HepG2 (cell line): ENCODE measurements around the gene ATP2B2. TPM values are rescaled to one million over a fixed set of nuclear protein-coding genes. Genes with fewer than 3 reads are reported as not detected.
A peak's percentile ranks its signal among the peaks of the same experiment; 100 is the strongest.
"Not testable (repeated sequence)": the region's sequence is repeated elsewhere in the genome, so short reads cannot be mapped to it uniquely, and the experiment has no call there.

Experiments used
- ATAC-seq: fragments of 200-7000 bp; cut with Tn5 transposase; 3 replicates; pipeline ENCODE4 v1.9.1; 2020; ENCODE audit warnings: mild to moderate bottlenecking, moderate library complexity
- BruUV-seq: library from RNA; stranded (reverse); fragments of 400-500 nt; replicated peaks from 2 replicates; lab custom pipeline; 2021; lab: Mats Ljungman, UMichigan
- CTCF ChIA-PET: fragments of 300-600 bp; formaldehyde crosslinking; extraction: SDS; loops from one replicate; lab custom pipeline; 2021; ENCODE audit warnings: low total read pairs, inconsistent platforms, low intra/inter-chr PET ratio; lab: Yijun Ruan, JAX
- POLR2A ChIA-PET: fragments of 350-600 bp; sonication (Branson Sonifier 250); formaldehyde crosslinking; loops from one replicate; lab custom pipeline; 2020; ENCODE audit warnings: antibody characterized with exemption, inconsistent platforms; lab: Yijun Ruan, JAX
- DNase-seq: peaks from one replicate; pipeline ENCODE4 v3.0.0-alpha.2; 2015; ENCODE audit warnings: low spot score
- FAIRE-seq: peaks from 3 replicates; lab custom pipeline; 2011; peaks lifted over from hg19 to GRCh38; lab: Jason Lieb, UNC
- H2AFZ ChIP-seq: one replicate; pipeline ENCODE4 v1.6.1; 2011; ENCODE audit warnings: low read length, inconsistent platforms
- H3K27ac ChIP-seq: fragments of 300-600 bp; 3 replicates; pipeline ENCODE4 v1.8.0; 2011; ENCODE audit warnings: mixed run types, mild to moderate bottlenecking, mixed read lengths, low read length, inconsistent platforms; ENCODE audit not compliant: insufficient read depth; ENCODE audit errors: extremely low read length
- H3K27me3 ChIP-seq, 2 experiments: fragments of 200-600 bp in 1 of 2; 2 replicates in 1 of 2; 3 replicates in 1 of 2; pipeline versions ENCODE4 v1.6.0 to v1.8.0; 2011; ENCODE audit warnings: low read length in 2 of 2, mild to moderate bottlenecking in 2 of 2, moderate library complexity in 2 of 2, inconsistent platforms in 1 of 2; ENCODE audit not compliant: insufficient read depth in 2 of 2, control insufficient read depth in 1 of 2
- H3K36me3 ChIP-seq, 2 experiments: fragments of 200-600 bp in 1 of 2; replicated peaks in 1 of 2; 2 replicates in 1 of 2; 3 replicates in 1 of 2; pipeline versions ENCODE4 v1.5.1 to v1.8.0; 2011; ENCODE audit warnings: low read length in 2 of 2, inconsistent platforms in 1 of 2; ENCODE audit not compliant: insufficient read depth in 2 of 2, control insufficient read depth in 1 of 2
- H3K4me1 ChIP-seq: 2 replicates; pipeline ENCODE4 v1.5.1; 2012; ENCODE audit warnings: low read length, inconsistent platforms; ENCODE audit not compliant: insufficient read depth
- H3K4me2 ChIP-seq: 2 replicates; pipeline ENCODE4 v1.6.0; 2011; ENCODE audit warnings: low read depth, low read length, inconsistent platforms
- H3K4me3 ChIP-seq, 3 experiments: fragments of 200-600 bp in 1 of 3; sonication (generic), shearing (Covaris generic) in 1 of 3; replicated peaks in 1 of 3; 2 replicates each; pipeline ENCODE4 v1.5.1; 2011 to 2016; ENCODE audit warnings: low read length in 3 of 3, inconsistent platforms in 2 of 3, low read depth in 2 of 3, mild to moderate bottlenecking in 2 of 3, control low read depth in 1 of 3, mixed read lengths in 1 of 3; ENCODE audit not compliant: insufficient read depth in 1 of 3
- H3K79me2 ChIP-seq: one replicate; pipeline ENCODE4 v1.6.1; 2011; ENCODE audit warnings: low read length, inconsistent platforms; ENCODE audit not compliant: insufficient read depth
- H3K9ac ChIP-seq: 2 replicates; pipeline ENCODE4 v1.6.0; 2011; ENCODE audit warnings: mild to moderate bottlenecking, low read depth, low read length, inconsistent platforms; ENCODE audit not compliant: insufficient read depth
- H3K9me3 ChIP-seq: 2 replicates; pipeline ENCODE4 v1.5.1; 2012; ENCODE audit warnings: mild to moderate bottlenecking, low read length
- H4K20me1 ChIP-seq: 2 replicates; pipeline ENCODE4 v1.6.0; 2011; ENCODE audit warnings: inconsistent platforms, mild to moderate bottlenecking, low read length, moderate library complexity; ENCODE audit not compliant: insufficient read depth
- ARNTL ChIP-seq: sonication (generic); formaldehyde crosslinking; IDR thresholded peaks from 2 replicates; pipeline ENCODE4 v1.4.0; 2020; ENCODE audit warnings: mild to moderate bottlenecking, missing genetic modification reagents
- ZFP41 ChIP-seq: sonication (generic); formaldehyde crosslinking; IDR thresholded peaks from 2 replicates; pipeline ENCODE4 v1.4.0; 2020; ENCODE audit warnings: mild to moderate bottlenecking, missing genetic modification reagents, borderline replicate concordance
- ZNF260 ChIP-seq: sonication (generic); formaldehyde crosslinking; IDR thresholded peaks from 2 replicates; pipeline ENCODE4 v1.4.0; 2020; ENCODE audit warnings: missing genetic modification reagents, low read depth, mild to moderate bottlenecking, borderline replicate concordance
- ZNF570 ChIP-seq: sonication (generic); formaldehyde crosslinking; IDR thresholded peaks from 2 replicates; pipeline ENCODE4 v1.4.0; 2020; ENCODE audit warnings: mild to moderate bottlenecking, missing genetic modification reagents, borderline replicate concordance
- WGBS: methylation state at CpG from one replicate; pipeline ENCODE4 v1.1.6; 2017; ENCODE audit warnings: low lambda C conversion rate; 5-methylcytosine and 5-hydroxymethylcytosine counted together
- in situ Hi-C: cut with HindIII; loops from 2 replicates; pipeline ENCODE4 v1.10.0; 2017; ENCODE audit warnings: low pct_unique_long_range_greater_than_20kb; ENCODE audit not compliant: extremely low pct_ligation_motif_present
- intact Hi-C: fragments of 100-400 bp; cut with micrococcal nuclease; formaldehyde crosslinking; loops from one replicate; pipeline ENCODE4 v1.10.0; 2022; ENCODE audit not compliant: unreplicated experiment
- polyA plus RNA-seq, 8 experiments: library from polyadenylated mRNA; depleted of rRNA in 3 of 8; stranded (reverse) in 7 of 8; unstranded in 1 of 8; fragments of >200 nt; fragmentation: Illumina TruSeq in 4 of 8; extraction: Trizol in 4 of 8; gene quantifications; 2 replicates each; pipeline versions ENCODE4 v1.2.1 to v1.2.3, GENCODE V29; 2011 to 2016; ENCODE audit warnings: low read depth in 4 of 8, missing spikeins in 1 of 8, mixed read lengths in 1 of 8; ENCODE audit not compliant: insufficient read depth in 1 of 8
- total RNA-seq, 5 experiments: library from RNA; depleted of rRNA; stranded (reverse); fragments of >200 nt; fragmentation: Illumina TruSeq; extraction: Trizol; gene quantifications; 2 replicates each; pipeline ENCODE4 v1.2.3, GENCODE V29; 2016; ENCODE audit warnings: low read depth in 1 of 5
- TF ChIP-seq, protein P1 (sequence below): sonication (generic); formaldehyde crosslinking; IDR thresholded peaks from 2 replicates; pipeline ENCODE4 v1.8.1; 2022; ENCODE audit warnings: low read depth, mild to moderate bottlenecking, missing genetic modification reagents

The ATP2B2 gene
- total and polyA plus RNA-seq, 2 of the 13 experiments (the other 11 are each of a cell fraction or from before 2014, with no cell fraction given): 1.5 to 2.3 TPM

DNA sequence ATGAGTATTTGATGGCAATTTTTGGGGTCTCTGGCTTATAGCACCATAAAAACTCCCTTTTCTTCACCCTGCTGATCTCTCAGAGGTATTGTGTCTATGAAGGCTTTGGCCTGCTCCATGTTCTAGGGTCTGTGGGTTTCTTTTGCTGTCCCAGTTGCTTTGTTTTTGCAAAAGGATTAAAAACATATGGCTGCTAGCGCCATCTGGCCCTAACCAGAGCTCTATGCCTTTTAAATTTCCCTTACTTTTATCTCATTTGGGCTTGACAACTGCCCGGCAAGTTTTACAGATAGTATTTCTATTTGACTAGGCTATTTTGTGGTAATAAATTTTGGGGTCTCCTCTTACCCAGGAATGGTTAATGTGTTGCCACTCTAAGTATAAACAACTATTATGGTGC is 206.2 kb downstream of the ATP2B2 start:
- no peak overlapping the region for H3K27ac ChIP-seq
- ATAC-seq (no peak), FAIRE-seq (no peak), DNase-seq (no peak)
- no peaks in the 10 kb centered on the region for H3K79me2 ChIP-seq
- H3K4me1 ChIP-seq: peaks cover 17% of the 10 kb centered on the region
- in situ Hi-C loops: no loop called here
- intact Hi-C loops: no loop called here
- WGBS: 95% methylated on average over 2 of the region's 2 CpGs
- no peak overlapping the region for H2AFZ ChIP-seq
- ChIA-PET POLR2A (interaction anchor here (1.2 kb wide), 1 partner anchor 51 kb away, joined by 5 read pairs; the partner anchor contains the start of gene TATDN2), CTCF (no interaction called here)
- no peak for TF ChIP-seq ZFP41 (CRISPR knock-in tag)
- TF ChIP-seq, protein P1, sequence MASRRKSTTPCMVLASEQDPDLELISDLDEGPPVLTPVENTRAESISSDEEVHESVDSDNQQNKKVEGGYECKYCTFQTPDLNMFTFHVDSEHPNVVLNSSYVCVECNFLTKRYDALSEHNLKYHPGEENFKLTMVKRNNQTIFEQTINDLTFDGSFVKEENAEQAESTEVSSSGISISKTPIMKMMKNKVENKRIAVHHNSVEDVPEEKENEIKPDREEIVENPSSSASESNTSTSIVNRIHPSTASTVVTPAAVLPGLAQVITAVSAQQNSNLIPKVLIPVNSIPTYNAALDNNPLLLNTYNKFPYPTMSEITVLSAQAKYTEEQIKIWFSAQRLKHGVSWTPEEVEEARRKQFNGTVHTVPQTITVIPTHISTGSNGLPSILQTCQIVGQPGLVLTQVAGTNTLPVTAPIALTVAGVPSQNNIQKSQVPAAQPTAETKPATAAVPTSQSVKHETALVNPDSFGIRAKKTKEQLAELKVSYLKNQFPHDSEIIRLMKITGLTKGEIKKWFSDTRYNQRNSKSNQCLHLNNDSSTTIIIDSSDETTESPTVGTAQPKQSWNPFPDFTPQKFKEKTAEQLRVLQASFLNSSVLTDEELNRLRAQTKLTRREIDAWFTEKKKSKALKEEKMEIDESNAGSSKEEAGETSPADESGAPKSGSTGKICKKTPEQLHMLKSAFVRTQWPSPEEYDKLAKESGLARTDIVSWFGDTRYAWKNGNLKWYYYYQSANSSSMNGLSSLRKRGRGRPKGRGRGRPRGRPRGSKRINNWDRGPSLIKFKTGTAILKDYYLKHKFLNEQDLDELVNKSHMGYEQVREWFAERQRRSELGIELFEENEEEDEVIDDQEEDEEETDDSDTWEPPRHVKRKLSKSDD (CRISPR knock-in tag): no peak
- no peak for TF ChIP-seq ARNTL (CRISPR knock-in tag)
- TF ChIP-seq ZNF260 (CRISPR knock-in tag): no peak
- TF ChIP-seq ZNF570 (CRISPR knock-in tag): no peak
- no peak overlapping the region for H3K9ac ChIP-seq
- no peaks in the 10 kb centered on the region for H3K27me3 ChIP-seq
- peaks cover 24 to 46% of the 10 kb centered on the region in 2 experiments for H3K36me3 ChIP-seq
- no peaks in the 10 kb centered on the region for H3K9me3 ChIP-seq
- no peak overlapping the region for H3K4me3 ChIP-seq
- H3K4me2 ChIP-seq: no peak overlapping the region
- TSS peak; percentile 7 for BruUV-seq
- peaks cover 10% of the 10 kb centered on the region; the same call in 1 of the 2 replicates for H4K20me1 ChIP-seq

DNA sequence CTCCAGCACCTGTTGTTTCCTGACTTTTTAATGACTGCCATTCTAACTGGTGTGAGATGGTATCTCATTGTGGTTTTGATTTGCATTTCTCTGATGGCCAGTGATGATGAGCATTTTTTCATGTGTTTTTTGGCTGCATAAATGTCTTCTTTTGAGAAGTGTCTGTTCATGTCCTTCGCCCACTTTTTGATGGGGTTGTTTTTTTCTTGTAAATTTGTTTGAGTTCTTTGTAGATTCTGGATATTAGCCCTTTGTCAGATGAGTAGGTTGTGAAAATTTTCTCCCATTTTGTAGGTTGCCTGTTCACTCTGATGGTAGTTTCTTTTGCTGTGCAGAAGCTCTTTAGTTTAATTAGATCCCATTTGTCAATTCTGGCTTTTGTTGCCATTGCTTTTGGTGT is 207.3 kb downstream of the ATP2B2 start:
- peaks cover 28% of the 10 kb centered on the region for H3K4me1 ChIP-seq
- POLR2A ChIA-PET, H3K4me2 ChIP-seq, CTCF ChIA-PET, H3K9ac ChIP-seq, FAIRE-seq, H3K79me2 ChIP-seq, BruUV-seq, H3K27me3 ChIP-seq, DNase-seq, H2AFZ ChIP-seq, H3K4me3 ChIP-seq, intact Hi-C loops, H3K9me3 ChIP-seq, ATAC-seq, H3K27ac ChIP-seq, in situ Hi-C loops: not testable (repeated sequence)
- peaks cover 18 to 35% of the 10 kb centered on the region in 2 experiments for H3K36me3 ChIP-seq
- WGBS: 71% methylated on average over 1 of the region's 1 CpG
- H4K20me1 ChIP-seq: peaks cover 10% of the 10 kb centered on the region; the same call in 1 of the 2 replicates
